ENCODE measurements around the gene KCND3. TPM values are rescaled to one million over a fixed set of nuclear protein-coding genes. Genes with fewer than 3 reads are reported as not detected.

KCND3 gene
- total and polyA plus RNA-seq, 2 experiments from 2014 or later, result 0.10 to 0.18 TPM

DNA sequence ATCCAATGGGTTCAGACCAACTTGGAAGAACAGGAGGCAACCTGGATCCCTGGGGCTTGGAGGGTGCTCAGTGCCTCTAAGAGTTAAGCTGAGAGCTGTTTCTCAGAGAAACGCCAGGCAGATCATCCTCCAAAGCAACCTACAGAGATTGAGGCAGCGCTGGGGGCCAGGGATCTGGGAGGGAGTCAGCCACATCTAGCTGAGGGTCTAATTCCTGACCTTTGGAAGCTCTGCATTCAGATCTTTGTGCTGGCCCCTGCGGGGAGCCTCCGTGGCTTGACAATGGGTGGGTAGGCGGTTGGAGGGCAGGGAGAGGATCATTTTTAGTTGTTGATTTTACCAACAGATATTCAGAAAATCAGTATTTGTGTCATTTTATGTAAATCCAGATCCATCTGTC lies 154.5 kb downstream of the KCND3 start (continued):
- TF ChIP-seq ZNF462 (CRISPR knock-in tag; IDR thresholded peaks at IDR 0.05) (no peak), NANOG (IDR thresholded peaks at IDR 0.05; ENCODE audit: borderline replicate concordance) (no peak)

DNA sequence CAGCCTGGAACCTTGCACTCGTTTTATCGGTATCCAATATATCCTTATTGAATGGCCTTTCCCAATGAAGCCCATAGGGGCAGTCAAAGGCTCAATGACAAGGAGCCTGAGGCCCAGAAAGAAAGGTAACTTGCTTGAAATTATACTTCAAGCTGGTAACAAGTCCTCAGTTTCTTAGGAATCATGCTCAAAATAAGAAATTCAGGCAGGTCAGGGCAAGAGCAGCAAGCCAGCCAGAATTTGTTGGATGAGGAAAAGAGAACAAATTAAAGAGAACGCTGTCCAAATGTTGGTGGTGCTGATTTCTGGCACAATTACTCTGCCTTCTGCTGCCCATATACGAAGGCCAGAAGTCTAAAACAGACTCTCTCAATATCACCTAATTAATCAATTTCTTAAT lies 156.1 kb downstream of the KCND3 start:
- TF ChIP-seq, protein P1, sequence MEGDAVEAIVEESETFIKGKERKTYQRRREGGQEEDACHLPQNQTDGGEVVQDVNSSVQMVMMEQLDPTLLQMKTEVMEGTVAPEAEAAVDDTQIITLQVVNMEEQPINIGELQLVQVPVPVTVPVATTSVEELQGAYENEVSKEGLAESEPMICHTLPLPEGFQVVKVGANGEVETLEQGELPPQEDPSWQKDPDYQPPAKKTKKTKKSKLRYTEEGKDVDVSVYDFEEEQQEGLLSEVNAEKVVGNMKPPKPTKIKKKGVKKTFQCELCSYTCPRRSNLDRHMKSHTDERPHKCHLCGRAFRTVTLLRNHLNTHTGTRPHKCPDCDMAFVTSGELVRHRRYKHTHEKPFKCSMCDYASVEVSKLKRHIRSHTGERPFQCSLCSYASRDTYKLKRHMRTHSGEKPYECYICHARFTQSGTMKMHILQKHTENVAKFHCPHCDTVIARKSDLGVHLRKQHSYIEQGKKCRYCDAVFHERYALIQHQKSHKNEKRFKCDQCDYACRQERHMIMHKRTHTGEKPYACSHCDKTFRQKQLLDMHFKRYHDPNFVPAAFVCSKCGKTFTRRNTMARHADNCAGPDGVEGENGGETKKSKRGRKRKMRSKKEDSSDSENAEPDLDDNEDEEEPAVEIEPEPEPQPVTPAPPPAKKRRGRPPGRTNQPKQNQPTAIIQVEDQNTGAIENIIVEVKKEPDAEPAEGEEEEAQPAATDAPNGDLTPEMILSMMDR (conservative IDR thresholded peaks at IDR 0.05; ENCODE audit: low read depth in 2 of 2), result 0 out of 4 replicates have a peak, but pooled peaks of 1 of the 2 experiments have one; percentile 24
- TF ChIP-seq EZH2phosphoT487 (IDR thresholded peaks at IDR 0.05; ENCODE audit: unreplicated experiment) (no peak), REST (IDR thresholded peaks at IDR 0.05; ENCODE audit: unreplicated experiment) (peak; percentile 81)

More for the DNA sequence above, 156.1 kb downstream of the KCND3 start:
- H3K27ac Mint-ChIP-seq, result no peak overlapping the region
- no peak overlapping the region for H3K27ac ChIP-seq (ENCODE audit: low read depth)
- 0 out of 2 replicates have a peak, but pooled peaks cover 3% of the 10 kb centered on the region for H4K20me1 ChIP-seq (replicated peaks; ENCODE audit: insufficient read depth)
- H2AFZ ChIP-seq, result no peak overlapping the region
- H3K9me2 ChIP-seq (ENCODE audit: insufficient read depth), result 0 out of 2 replicates have a peak, but pooled peaks cover 8% of the 10 kb centered on the region
- peaks cover 2% of the 10 kb centered on the region; the same call in 1 of the 3 replicates for H3K4me1 Mint-ChIP-seq
- no peaks in the 10 kb centered on the region for H3K36me3 Mint-ChIP-seq (ENCODE audit: low read depth)
- H3K79me2 ChIP-seq (replicated peaks; ENCODE audit: insufficient read depth), result no peaks in the 10 kb centered on the region
- peak; percentile 63 for DNase-seq (ENCODE audit: low spot score)
- no peaks in the 10 kb centered on the region for H3F3A ChIP-seq (replicated peaks; ENCODE audit: low read depth)
- H3K4me1 ChIP-seq (ENCODE audit: insufficient read depth), result no peaks in the 10 kb centered on the region
- no peaks in the 10 kb centered on the region for H3K27me3 ChIP-seq (ENCODE audit: insufficient read depth)
- no peak overlapping the region for H3K4me3 ChIP-seq
- no peaks in the 10 kb centered on the region for H3K27me3 Mint-ChIP-seq (ENCODE audit: insufficient read depth, low read depth, poor library complexity)
- no peak overlapping the region for H3K4me2 ChIP-seq
- no peak for ATAC-seq
- H3K36me3 ChIP-seq (ENCODE audit: insufficient read depth), result no peaks in the 10 kb centered on the region
- no peaks in the 10 kb centered on the region for H3K9me3 Mint-ChIP-seq
- no peak overlapping the region for H3K4me3 Mint-ChIP-seq
